Stimulated activated CD4-positive, alpha-beta T cell treated with anti-CD3 and anti-CD28 coated beads, Interleukin-4, amount 100 ng/mL, for 48 hours (primary cell): ENCODE results near the gene LRRFIP1.

Experiments
- DNase-seq, 2 donors: peaks; one replicate each; pipeline ENCODE4 v3.0.0-alpha.2; 2020; ENCODE audit warnings: low read depth in 2 of 2

The LRRFIP1 gene

DNA sequence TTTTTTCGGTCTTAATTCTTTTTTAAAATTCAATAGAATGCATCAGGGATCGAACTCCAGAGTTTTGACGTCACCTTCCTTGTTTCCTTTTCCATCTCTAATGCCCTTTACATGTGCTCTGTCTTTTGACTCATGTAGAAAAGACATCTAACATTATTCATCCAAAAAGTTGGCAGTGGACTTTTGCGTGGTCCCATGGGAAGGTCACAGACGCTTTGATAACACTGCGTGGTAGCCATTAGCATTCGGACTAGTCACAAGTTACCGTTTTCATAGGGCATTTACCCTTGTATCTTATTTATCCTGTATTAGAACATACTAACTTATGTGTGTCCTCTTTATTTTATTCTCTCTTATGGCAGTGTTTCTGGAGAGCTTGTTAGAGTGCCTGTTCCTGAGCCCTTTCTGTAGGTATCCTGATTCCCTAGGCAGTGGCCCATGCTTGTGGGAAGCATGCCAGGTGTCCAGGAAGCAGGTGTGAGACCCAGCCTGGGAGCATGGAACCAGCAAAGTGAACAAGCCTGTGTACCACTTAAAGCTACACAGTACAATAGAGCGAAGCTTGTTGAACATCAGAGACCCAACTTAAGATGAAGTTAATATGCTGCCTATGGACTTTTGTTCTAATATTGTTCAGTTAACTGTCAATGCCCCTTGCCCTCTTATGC is 97.6 kb downstream of the LRRFIP1 start:
- DNase-seq, result no peak

DNA sequence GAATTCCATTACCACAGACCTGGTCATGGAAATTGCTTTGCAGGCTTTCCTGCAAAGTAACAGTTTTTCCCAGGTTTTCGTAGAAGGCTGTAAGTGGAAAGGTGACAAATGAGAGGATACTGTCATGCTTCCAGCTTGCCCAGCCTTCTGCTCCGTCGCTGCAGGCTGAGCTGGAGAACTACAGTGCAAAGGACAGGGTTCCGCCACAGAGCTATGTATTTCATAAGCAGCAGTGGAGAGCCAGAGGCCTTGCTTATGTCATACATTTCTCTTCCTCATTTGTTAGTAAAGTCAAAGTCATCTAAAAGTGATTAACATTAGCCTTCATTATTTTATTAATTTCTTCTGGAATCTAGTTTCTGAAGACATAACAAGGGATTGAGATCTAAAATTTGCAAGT is 98.3 kb downstream of the LRRFIP1 start:
- no peak for DNase-seq

DNA sequence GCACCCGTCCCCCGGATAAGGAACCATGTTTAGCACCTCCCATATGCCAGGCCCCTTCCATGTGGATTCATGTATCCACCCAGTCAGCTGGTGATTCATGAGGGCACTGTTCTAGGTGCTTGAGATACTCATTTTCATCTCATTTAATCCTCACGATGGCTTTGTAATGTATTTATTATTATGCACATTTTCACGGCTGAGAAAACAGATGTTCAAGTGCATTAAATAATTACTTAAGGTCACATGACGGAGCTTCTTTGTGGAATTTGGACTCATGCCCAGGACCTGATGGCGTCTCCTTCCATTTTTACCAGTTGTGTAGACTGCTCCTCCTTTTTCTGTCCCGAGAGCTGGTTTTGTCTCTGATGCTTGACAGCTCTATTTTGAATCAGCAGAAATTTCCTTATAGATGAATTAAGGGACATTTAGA is 99.0 kb downstream of the LRRFIP1 start:
- DNase-seq, result no peak

DNA sequence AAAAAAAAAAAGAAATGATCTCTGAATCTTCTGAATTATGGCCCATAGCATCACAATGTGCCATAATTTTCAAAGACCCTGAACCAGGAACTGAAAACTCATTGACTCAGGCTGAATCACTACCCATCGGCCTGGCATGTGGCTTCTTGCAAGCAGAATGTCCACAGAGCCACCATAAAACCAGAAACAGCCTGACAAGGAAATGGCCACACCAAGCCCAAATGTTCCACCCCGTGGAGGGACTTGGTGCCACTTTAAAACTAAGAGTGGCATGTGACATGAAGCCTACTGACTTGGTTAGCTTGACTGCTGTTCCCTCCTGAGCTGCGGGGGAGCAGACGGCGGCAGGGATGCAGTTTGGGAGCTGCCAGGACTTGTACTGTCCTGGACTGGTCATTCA is 100.0 kb downstream of the LRRFIP1 start:
- DNase-seq, result no peak

DNA sequence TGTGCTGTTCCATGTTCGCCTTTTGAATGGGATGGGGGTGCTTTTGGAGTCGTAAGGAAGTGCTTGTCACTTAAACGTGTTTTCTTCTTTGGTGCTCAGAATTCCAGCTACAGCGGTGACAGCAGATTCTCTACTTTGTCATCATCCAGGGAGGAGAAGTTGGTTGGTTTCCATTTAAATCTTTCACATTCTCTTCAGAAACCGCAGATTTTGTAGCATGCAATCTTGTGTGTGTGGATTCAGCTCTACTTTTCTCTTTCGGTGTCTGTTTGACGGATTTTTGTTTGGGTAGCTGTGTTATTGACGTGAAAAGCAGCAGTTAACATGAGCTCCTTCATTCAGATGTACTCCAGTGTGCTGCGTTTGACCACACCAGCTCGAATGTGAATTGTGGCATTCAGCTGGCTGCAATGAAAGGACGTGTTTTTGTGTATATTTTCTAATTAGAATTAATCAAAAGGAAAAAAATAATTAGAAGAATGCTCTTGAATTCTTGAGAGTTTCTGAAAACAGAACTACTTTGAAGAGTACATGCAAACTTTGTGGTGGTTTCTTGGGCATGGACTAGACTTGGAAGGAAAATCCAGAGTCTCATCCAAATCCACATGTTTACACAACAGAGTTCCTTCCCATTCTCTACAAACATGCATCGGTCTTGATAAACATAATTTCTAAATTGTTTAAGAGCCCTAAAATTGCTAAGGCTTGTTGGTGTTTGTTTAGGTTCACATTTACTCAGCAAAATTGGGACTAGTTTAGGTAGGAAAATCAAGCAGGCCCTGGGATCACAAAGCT is 102.5 kb downstream of the LRRFIP1 start:
- DNase-seq, result no peak

DNA sequence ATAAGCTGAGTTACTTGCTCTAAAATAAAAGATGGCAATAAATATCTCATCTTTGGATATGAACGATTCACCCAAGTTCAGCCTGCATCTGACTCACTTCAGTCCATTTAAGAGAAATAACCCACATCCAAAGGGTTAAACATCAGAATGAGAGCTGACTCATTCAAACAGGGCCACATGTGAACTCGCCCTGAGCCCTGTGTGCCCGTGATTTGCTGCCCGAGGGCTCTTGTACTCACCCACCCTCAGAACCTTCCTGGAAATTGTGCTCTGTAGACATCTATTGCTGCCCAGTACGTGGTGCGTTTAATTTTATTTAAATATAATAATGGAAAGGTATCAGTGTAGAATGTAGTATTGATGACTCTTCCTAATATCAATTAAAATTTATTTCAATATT is 104.3 kb downstream of the LRRFIP1 start:
- peak; percentile 34 to 48 for DNase-seq

DNA sequence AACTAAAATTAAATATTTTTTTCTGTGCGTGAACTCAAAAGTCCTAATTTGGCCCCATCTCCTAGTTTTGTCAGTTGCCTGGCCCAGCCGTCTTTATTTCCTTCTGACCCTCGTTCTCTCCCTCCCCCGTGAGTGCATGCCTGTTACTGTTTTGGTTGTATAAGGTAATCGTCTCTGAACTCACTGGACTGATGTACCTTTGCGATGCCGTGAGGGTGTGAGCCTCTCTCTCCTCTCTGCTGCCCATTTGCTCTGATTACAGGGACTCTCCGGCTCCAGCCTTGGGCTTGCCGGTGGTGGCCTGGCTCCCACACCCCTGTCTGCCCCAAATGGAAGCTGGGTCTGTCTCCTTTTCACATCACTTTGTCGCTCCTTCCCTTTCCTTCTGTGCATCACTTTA is 104.7 kb downstream of the LRRFIP1 start:
- DNase-seq, result no peak

DNA sequence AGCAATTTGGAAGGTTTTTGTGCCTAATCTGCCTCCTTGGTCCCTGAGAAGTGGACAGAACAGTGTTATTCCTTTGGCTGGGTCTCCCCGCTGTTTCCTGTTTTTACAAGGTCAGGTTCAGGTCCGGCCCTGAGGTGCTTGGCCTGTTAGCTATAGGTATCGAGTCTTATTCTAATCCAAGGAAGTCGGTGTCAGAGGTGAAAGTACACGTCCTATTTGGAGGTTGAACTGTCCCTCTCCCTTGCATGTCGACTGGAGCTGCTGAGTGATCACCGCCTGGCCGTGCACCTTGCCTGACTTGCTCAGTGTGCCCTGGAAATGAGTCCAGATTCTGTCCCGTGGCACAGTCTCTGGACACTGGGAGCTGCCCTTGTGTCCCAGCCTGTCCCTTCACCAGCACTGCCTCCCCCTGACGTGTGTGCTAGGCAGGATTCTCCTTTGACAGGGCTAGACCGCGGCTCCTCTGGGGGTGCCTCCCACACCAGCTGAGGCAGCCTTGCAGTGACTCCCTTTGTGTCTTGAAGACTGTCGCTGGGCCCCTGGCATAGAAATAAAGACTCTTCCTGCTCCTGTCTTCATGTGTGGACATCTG is 105.5 kb downstream of the LRRFIP1 start:
- no peak for DNase-seq

DNA sequence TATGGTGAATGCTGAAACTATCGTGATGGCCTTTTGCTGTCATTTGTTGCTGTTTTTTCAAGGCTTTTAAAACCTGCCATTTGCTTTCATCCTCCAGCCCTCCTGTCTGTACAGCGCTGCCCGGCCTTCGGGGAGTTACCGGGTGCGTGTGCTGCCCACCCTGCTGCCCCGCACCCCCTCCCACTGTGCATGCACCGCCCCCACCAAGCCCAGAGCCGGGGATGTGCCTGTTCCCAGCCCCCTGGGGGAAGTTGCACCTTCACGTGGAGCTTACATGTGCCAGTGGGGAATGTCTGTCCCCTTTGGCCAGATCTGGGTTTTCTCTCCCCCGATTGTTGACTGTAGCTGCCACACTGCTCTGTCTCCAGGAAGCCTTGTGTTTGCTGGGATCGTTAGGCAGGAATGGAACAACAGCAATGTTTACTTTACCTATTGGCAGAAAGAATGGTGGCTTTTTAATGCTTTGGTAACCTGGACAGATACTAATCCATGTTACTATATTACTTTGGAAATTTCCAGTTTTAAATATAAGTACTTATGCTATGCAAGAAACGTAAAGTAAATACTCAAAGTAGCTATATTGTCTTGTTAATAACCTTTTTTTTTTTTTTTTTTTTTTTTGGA is 106.4 kb downstream of the LRRFIP1 start:
- no peak for DNase-seq

DNA sequence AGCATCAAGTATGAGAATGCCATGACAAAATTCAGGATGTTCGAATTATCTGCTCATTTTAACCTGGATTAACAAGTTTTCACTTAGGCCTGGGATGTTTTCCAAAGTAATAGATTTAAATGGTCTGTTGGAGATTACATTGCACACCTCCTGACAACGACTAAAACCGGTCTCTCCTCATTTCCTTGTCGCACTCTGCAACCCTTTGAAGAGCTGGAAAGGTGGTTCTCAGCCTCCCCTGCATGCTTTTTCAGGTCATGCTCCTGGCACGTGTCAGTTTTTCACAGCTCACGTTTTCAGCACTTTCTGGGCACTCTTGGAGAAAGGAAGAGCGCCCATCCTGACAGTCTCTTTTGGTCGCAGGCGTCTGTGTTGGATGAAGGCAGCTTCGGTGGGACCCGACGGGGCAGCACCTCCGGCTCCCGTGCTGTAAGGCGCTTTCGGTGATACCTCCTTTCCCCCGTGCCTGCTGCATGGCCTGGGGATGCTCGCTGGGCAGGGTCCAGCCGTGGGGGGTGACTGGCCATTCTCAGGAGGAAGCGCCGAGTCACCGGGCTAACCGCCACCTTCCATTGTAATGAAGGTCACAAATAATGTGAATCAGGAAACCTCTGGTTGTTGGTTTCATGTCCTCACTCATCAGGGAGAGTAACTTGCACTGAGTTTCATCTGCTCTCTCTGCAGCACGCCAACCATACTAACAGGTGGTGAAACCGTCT is 107.7 kb downstream of the LRRFIP1 start:
- DNase-seq, result no peak

DNA sequence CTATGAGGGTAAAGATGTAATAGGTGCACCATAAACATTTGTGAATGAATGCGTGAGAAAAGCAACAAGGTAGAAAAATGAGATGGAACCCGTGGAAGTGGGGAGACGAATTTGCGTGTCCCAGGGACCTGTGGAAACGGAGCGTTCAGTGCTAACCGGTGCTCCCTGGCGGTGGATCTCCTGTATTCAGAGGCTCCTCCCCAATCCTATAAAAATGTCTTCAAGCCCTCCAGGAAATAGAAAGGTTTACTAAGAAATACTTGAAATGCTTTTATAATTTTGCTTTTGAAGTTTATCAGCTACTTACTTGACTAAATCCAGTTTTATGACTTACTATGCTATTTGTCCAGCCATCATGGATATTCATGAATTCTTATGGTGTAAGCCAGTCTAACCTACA is 108.4 kb downstream of the LRRFIP1 start:
- DNase-seq, result no peak

DNA sequence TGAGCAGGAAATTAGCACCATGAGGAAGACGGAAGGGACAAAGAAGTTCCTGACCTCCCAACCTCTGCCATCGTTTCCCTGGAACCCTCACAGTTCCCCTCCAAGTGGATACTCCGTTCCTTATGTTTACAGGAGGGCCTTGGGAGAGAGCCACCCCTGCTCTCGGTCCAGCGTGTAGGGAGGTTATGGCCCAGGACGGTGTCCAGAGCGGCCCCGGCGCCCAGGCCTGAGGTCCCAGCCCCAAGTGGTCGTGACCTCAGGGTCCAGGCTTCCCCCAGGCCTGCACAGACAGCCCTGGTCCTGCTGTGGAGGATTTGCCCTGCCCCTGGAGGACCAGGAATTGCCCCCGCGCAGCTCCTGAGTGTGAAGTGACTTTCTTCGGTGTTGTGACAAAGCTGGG is 109.4 kb downstream of the LRRFIP1 start:
- no peak for DNase-seq

DNA sequence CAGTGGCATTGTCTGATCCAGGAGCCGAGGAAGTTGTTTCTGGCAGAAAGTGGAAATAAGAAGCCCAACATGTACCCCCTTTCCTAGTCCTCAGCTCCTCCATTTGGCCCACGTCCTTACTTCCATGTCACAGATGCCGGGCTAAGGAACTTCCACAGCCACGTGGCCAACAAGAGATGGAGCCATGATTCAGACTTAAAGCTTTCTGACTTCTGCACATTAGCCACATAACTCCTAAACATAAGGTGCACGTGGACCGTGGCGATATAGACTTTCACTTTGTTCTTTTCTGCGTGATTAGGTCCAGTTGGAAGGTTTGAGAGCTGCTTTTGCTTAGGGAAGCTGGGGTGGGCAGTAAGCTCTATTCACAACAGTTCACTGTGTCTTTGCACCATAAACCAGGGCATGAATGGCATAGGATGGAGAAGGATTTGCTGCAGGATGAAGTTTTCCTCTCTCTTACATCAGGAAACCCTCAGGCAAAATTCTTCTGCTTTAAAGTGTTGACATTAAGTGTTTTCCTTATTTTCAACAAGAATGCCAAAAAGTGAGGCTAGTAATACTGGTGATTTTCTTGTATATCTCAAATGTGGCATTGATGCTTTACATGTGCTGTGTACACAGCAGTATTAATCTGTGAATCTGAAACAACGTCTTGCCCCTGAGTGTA is 109.9 kb downstream of the LRRFIP1 start:
- no peak for DNase-seq

DNA sequence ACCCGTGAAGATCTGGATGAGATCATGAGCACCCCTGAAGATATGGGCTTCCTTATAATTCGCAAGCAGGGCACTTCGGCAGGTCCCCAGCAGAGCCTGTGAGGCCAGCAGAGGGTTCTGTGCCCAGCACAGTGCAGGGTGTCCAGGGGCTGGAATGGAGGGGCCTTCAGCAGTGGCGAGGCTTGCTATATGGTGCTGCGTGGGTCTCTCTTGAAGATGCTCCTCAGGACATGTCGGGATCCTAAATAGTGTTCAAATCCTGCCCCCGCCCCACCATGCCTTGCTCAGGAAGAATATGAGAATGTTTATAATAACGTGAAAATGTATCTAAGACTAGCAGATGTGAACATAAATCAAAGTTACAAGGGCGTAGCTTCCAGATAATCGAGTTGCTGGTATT is 110.9 kb downstream of the LRRFIP1 start:
- no peak for DNase-seq

DNA sequence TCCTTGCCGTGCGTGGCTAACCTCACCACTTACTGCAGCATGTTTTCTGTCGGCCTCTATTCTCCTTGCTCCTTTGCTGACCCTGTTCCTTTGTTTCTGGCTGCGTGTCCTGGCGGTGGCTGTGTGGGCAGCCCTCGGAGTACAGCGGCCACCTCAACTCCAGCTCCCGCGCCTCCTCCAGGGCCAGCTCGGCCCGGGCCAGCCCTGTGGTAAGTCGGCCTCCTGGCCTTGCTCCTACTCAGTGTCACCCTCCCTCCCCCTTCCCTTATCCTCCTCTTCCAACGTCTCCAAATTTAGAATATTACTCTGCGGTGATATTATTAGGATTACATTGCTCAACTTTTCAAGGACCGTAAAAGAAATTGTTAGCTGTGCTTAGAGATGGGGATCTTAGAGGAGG is 111.7 kb downstream of the LRRFIP1 start:
- no peak for DNase-seq

DNA sequence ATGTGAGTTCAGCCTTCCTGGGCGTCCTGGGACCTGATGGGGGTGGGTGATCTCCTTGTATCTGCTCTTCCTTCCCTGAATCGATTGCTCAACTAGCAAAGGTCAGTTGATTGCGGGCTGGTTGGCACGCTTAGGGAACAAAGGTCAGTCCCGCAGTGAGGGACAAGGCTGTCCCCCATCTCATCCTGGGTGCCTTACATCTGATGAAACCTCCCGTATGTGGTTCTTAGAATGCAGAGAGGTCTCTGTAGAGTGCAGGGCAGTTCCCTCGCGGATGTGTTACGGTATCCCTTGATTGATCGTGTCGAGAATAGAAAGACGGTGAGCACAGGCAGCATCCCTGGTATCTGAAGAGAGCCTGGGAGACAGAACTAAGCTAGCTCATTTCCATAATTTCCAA is 114.8 kb downstream of the LRRFIP1 start:
- no peak for DNase-seq

DNA sequence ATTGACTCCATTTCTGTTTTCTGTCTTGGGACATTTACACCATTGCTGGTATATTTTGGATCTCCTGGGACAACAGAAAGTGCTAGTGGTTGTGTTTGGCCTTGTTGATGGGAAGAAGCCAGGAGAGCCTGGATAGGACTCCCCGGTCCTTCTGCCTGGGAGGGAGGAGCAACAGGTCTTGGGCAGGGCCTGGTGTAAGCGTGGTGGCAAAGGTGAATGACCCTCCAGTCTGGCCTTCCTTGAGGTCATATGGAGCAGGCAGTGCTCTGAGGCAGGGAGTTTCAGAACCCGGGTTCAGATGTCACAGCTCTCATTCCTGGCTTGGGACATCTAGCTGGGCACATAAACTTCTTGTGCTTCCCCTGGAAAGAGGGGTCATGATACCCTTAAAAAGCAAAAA is 115.2 kb downstream of the LRRFIP1 start:
- DNase-seq, result no peak

DNA sequence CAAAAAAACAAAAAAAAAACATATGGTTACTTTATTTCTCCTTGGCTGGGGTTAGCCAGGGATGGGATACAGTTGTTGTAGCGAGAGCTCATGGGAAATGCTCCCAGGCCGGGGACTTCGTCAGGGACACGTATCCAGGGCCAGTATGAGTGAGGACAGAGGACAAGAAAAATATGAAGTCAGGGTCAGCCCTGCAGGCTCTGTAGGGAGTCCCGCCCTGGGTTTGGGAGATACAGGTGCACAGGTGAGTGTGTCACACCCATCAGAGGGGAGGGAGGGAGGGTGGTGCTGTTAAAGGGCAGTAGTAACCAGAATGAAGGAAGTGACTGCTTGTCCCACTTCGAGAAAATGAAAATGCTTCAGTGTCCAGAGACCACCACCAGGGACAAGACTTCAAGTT is 115.6 kb downstream of the LRRFIP1 start:
- DNase-seq, result no peak

DNA sequence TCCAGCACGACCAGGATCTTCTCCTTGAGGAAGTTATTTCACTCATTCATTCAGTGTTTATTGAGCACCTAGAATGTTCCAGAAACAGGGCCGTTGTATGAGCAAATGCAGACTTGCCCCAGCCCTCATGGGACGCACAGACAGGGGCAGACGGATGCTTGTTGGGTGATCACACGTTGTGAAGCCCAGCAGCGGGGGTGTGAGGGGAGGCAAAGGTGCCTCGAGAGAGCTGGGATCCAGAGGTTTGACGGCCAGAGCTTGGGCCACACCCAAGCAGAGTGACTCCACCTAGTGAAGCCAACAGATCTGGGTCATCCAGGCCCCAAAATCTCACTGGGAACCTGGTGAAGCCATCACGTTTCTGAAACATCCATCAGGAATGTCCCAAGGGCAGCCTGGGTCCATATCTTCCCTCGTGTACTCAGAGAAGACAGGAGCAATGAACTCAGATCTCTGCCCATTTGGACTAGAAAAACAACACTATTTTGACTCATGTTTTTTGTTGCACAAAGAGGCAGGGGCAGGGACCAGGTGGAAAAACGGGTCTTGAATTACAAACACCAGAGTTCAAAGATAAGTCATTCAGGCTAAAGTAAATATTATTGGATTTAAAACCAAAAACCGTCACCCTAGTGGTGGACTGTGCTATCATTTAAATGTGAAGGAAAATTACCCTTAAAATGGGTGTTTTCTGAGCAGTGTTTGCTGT is 116.3 kb downstream of the LRRFIP1 start:
- DNase-seq, result no peak

DNA sequence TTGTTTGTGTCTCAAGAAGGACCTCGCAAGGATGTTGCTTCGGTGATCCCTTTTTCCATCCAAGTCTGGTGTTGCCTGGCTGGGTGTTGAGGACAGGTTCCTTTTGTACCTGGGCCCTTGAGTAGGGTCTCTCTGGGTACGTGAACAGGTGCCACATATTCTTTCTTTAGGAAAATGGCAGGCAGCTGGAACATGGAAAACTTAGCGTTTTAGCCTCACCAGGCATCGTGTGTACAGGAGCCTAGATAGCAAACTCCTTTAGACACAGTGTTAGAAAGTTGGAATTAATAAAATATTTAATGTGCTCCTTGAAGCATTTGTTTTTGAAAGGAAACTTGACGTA is 116.9 kb downstream of the LRRFIP1 start:
- no peak for DNase-seq
